Measurements from ENCODE around the gene USP16. TPM values are rescaled to one million over a fixed set of nuclear protein-coding genes. Genes with fewer than 3 reads are reported as not detected.

Gene USP16
- polyA plus RNA-seq, 2 of the 4 experiments (the other 2 are of a cell fraction), result 23.6 to 40.7 TPM

GRCh38 chr21:29083306-29083705, 58.8 kb downstream of the USP16 start:
- no peak overlapping the region for H3K4me3 ChIP-seq
- no peak for DNase-seq (ENCODE audit: low read depth in 1 of 2, low spot score in 1 of 2)
- no peaks in the 10 kb centered on the region for H3K9me3 ChIP-seq
- no peak overlapping the region for H3K4me2 ChIP-seq
- 79% methylated on average over 3 of the region's 3 CpGs for WGBS (ENCODE audit: missing lambda C conversion rate)
- ChIA-PET CTCF (interaction anchor here (1.4 kb wide), 1 partner anchor 265 kb away, joined by 4 read pairs; no protein-coding TSS in a partner anchor), POLR2A (no interaction called here)
- H3K27ac ChIP-seq, result no peak overlapping the region
- no peak for ATAC-seq
- no peaks in the 10 kb centered on the region for H3K4me1 ChIP-seq
- no peak for TF ChIP-seq KDM1A (IDR thresholded peaks at IDR 0.05; ENCODE audit: low read depth)
- TF ChIP-seq GATA3 (IDR thresholded peaks at IDR 0.05; ENCODE audit: borderline replicate concordance), result no peak
- FAIRE-seq, result no peak

DNA sequence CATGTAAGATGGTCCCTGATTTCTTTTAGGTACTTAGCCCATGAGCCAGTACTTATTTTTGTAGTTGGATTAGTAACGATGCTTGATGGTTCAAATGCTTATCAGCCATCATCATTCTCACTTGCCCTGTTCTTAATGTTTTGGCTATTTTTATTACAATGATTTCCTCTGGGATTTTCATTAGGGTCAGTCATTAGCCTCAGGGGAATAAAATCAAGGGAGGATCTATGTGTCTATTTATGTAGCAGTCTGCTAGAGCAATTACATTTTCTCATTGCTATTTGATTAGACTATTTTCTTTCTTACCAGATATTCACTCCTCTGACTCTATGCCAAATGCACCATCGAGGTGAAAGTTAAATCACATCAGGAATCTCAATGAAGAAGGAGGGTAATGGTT, 59.9 kb downstream of the USP16 start:
- Histone ChIP-seq H3K4me1 (no peaks in the 10 kb centered on the region), H3K27ac (no peak overlapping the region), H3K9me3 (no peaks in the 10 kb centered on the region), H3K4me2 (no peak overlapping the region), H3K4me3 (no peak overlapping the region)
- DNase-seq (ENCODE audit: low read depth in 1 of 2, low spot score in 1 of 2), result no peak
- CTCF ChIA-PET, result no interaction called here
- WGBS (ENCODE audit: missing lambda C conversion rate), result 64% methylated on average over 2 of the region's 2 CpGs
- ATAC-seq, result no peak
- POLR2A ChIA-PET, result no interaction called here
- FAIRE-seq, result no peak
- TF ChIP-seq FOXS1 (CRISPR knock-in tag; IDR thresholded peaks at IDR 0.05) (no peak), NPAS2 (CRISPR knock-in tag; IDR thresholded peaks at IDR 0.05; ENCODE audit: borderline replicate concordance) (no peak), EHMT2 (IDR thresholded peaks at IDR 0.05; ENCODE audit: low read depth) (no peak)
- TF ChIP-seq, protein P1, sequence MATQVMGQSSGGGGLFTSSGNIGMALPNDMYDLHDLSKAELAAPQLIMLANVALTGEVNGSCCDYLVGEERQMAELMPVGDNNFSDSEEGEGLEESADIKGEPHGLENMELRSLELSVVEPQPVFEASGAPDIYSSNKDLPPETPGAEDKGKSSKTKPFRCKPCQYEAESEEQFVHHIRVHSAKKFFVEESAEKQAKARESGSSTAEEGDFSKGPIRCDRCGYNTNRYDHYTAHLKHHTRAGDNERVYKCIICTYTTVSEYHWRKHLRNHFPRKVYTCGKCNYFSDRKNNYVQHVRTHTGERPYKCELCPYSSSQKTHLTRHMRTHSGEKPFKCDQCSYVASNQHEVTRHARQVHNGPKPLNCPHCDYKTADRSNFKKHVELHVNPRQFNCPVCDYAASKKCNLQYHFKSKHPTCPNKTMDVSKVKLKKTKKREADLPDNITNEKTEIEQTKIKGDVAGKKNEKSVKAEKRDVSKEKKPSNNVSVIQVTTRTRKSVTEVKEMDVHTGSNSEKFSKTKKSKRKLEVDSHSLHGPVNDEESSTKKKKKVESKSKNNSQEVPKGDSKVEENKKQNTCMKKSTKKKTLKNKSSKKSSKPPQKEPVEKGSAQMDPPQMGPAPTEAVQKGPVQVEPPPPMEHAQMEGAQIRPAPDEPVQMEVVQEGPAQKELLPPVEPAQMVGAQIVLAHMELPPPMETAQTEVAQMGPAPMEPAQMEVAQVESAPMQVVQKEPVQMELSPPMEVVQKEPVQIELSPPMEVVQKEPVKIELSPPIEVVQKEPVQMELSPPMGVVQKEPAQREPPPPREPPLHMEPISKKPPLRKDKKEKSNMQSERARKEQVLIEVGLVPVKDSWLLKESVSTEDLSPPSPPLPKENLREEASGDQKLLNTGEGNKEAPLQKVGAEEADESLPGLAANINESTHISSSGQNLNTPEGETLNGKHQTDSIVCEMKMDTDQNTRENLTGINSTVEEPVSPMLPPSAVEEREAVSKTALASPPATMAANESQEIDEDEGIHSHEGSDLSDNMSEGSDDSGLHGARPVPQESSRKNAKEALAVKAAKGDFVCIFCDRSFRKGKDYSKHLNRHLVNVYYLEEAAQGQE (IDR thresholded peaks at IDR 0.05), result no peak

GRCh38 chr21:29085106-29085752, 60.8 kb downstream of the USP16 start:
- ChIA-PET CTCF (interaction anchor here (0.7 to 1.4 kb wide), 2 partner anchors 9 to 288 kb away, joined by 3 read pairs; no protein-coding TSS in a partner anchor), POLR2A (no interaction called here)
- H3K27ac ChIP-seq, result no peak overlapping the region
- no peaks in the 10 kb centered on the region for H3K9me3 ChIP-seq
- no peak for TF ChIP-seq SMC3 (IDR thresholded peaks at IDR 0.05)
- FAIRE-seq, result no peak
- WGBS (ENCODE audit: missing lambda C conversion rate), result 88% methylated on average over 8 of the region's 8 CpGs
- H3K4me1 ChIP-seq, result no peaks in the 10 kb centered on the region; the same call in 2 of the 3 replicates
- no peak overlapping the region for H3K4me3 ChIP-seq
- no peak overlapping the region for H3K4me2 ChIP-seq
- DNase-seq (ENCODE audit: low read depth in 1 of 2, low spot score in 1 of 2), result no peak
- no peak for ATAC-seq

GRCh38 chr21:29091033-29091432, 66.6 kb downstream of the USP16 start:
- Histone ChIP-seq H3K9me3 (no peaks in the 10 kb centered on the region), H3K4me2 (peak overlapping the region; percentile 50), H3K27ac (no peak overlapping the region), H3K4me3 (no peak overlapping the region), H3K4me1 (peaks cover 12% of the 10 kb centered on the region)
- 9% methylated on average over 1 of the region's 1 CpG for WGBS (ENCODE audit: missing lambda C conversion rate)
- ATAC-seq (peak in 1 of 2 experiments; percentile 51; a peak in 2 of 6 replicates), FAIRE-seq (no peak), DNase-seq (ENCODE audit: low read depth in 1 of 2, low spot score in 1 of 2) (peak in 1 of 2 experiments; percentile 7)
- TF ChIP-seq FOSL2 (IDR thresholded peaks at IDR 0.05) (no peak), FOSL2 (CRISPR knock-in tag; IDR thresholded peaks at IDR 0.05) (peak; percentile 45), ATOH8 (CRISPR knock-in tag; IDR thresholded peaks at IDR 0.05; ENCODE audit: low read depth) (no peak)
- TF ChIP-seq, protein P2, sequence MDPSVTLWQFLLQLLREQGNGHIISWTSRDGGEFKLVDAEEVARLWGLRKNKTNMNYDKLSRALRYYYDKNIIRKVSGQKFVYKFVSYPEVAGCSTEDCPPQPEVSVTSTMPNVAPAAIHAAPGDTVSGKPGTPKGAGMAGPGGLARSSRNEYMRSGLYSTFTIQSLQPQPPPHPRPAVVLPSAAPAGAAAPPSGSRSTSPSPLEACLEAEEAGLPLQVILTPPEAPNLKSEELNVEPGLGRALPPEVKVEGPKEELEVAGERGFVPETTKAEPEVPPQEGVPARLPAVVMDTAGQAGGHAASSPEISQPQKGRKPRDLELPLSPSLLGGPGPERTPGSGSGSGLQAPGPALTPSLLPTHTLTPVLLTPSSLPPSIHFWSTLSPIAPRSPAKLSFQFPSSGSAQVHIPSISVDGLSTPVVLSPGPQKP (IDR thresholded peaks at IDR 0.05; ENCODE audit: low read depth, low read length), result no peak
- POLR2A ChIA-PET, result no interaction called here
- CTCF ChIA-PET, result interaction anchor here (0.7 to 2.6 kb wide), 5 partner anchors 44 to 366 kb away, joined by 3 to 9 read pairs (median 3); no protein-coding TSS in a partner anchor
